GM19238 (cell line): ENCODE results near the gene BACE2.
"Not testable (repeated sequence)": the region's sequence is repeated elsewhere in the genome, so short reads cannot be mapped to it uniquely, and the experiment has no call there.

ENCODE experiments used
- DNase-seq: peaks from one replicate; pipeline ENCODE4 v3.0.0; 2011; ENCODE audit warnings: low spot score; ENCODE audit not compliant: insufficient read length

Gene BACE2

GRCh38 chr21:41182547-41182946 is 14.6 kb downstream of the BACE2 start:
- DNase-seq: no peak

- no peak for DNase-seq
Measured at GRCh38 chr21:41183575-41183974, 15.6 kb downstream of the BACE2 start.

- no peak for DNase-seq
Measured at GRCh38 chr21:41185802-41186201, 17.8 kb downstream of the BACE2 start.

GRCh38 chr21:41186755-41187536 is 19.0 kb downstream of the BACE2 start:
- no peak for DNase-seq

- no peak for DNase-seq
Measured at GRCh38 chr21:41187537-41188025, 19.6 kb downstream of the BACE2 start.

GRCh38 chr21:41188486-41189149 is 20.7 kb downstream of the BACE2 start:
- no peak for DNase-seq

GRCh38 chr21:41189150-41189745 is 21.3 kb downstream of the BACE2 start:
- DNase-seq: no peak

- not testable (repeated sequence) for DNase-seq
Measured at GRCh38 chr21:41192552-41192951, 24.6 kb downstream of the BACE2 start.

GRCh38 chr21:41195311-41195710 is 27.4 kb downstream of the BACE2 start:
- no peak for DNase-seq

- no peak for DNase-seq
Measured at GRCh38 chr21:41196993-41197392, 29.0 kb downstream of the BACE2 start.

- no peak for DNase-seq
Measured at GRCh38 chr21:41197582-41197981, 29.6 kb downstream of the BACE2 start.

GRCh38 chr21:41198647-41199046 is 30.7 kb downstream of the BACE2 start:
- DNase-seq: not testable (repeated sequence)

- no peak for DNase-seq
Measured at GRCh38 chr21:41199123-41199522, 31.2 kb downstream of the BACE2 start.

GRCh38 chr21:41199588-41199987 is 31.6 kb downstream of the BACE2 start:
- no peak for DNase-seq

- DNase-seq: no peak
Measured at GRCh38 chr21:41201385-41201784, 33.4 kb downstream of the BACE2 start.

GRCh38 chr21:41204736-41205135 is 36.8 kb downstream of the BACE2 start:
- DNase-seq: no peak

GRCh38 chr21:41207401-41208375 is 39.7 kb downstream of the BACE2 start:
- DNase-seq: no peak

- DNase-seq: no peak
Measured at GRCh38 chr21:41208376-41208763, 40.4 kb downstream of the BACE2 start.

- no peak for DNase-seq
Measured at GRCh38 chr21:41209016-41209619, 41.2 kb downstream of the BACE2 start.

GRCh38 chr21:41210426-41211059 is 42.6 kb downstream of the BACE2 start:
- DNase-seq: no peak
